ENCODE measurements around the gene OSBPL8.
"Not testable (repeated sequence)": the region's sequence is repeated elsewhere in the genome, so short reads cannot be mapped to it uniquely, and the experiment has no call there.

- not testable (repeated sequence) for TF ChIP-seq POLR2A, POLR2AphosphoS5 (IDR thresholded peaks at IDR 0.05; ENCODE audit: low read depth, low read length)
Measured at GRCh38 chr12:76376876-76377275, 182.7 kb downstream of the OSBPL8 start.

Measured in GM12891 (cell line).